Stimulated activated CD8-positive, alpha-beta memory T cell treated with anti-CD3 and anti-CD28 coated beads, Interleukin-4, amount 100 ng/mL, for 1 hour (primary cell): ENCODE data around the gene HEATR3.
"Not testable (repeated sequence)": the region's sequence is repeated elsewhere in the genome, so short reads cannot be mapped to it uniquely, and the experiment has no call there.

Experiments
- DNase-seq, 2 donors: peaks; one replicate each; pipeline ENCODE4 v3.0.0-alpha.2; 2020; ENCODE audit warnings: low read depth in 2 of 2, low spot score in 1 of 2

The HEATR3 gene

GRCh38 chr16:50096791-50097190 is 31.0 kb downstream of the HEATR3 start:
- no peak for DNase-seq

GRCh38 chr16:50099957-50100648 is 34.3 kb downstream of the HEATR3 start:
- no peak for DNase-seq

GRCh38 chr16:50102051-50102746 is 36.4 kb downstream of the HEATR3 start:
- DNase-seq = no peak

GRCh38 chr16:50103764-50104163 is 38.0 kb downstream of the HEATR3 start:
- DNase-seq = no peak

- no peak for DNase-seq
Observed at GRCh38 chr16:50114357-50115129, 48.8 kb downstream of the HEATR3 start.

- no peak for DNase-seq
Observed at GRCh38 chr16:50120711-50121110, 54.9 kb downstream of the HEATR3 start.

GRCh38 chr16:50121278-50121677 is 55.5 kb downstream of the HEATR3 start:
- no peak for DNase-seq

GRCh38 chr16:50121721-50122445 is 56.1 kb downstream of the HEATR3 start:
- DNase-seq = no peak

GRCh38 chr16:50123417-50123816 is 57.6 kb downstream of the HEATR3 start:
- DNase-seq = no peak

GRCh38 chr16:50124769-50125168 is 59.0 kb downstream of the HEATR3 start:
- no peak for DNase-seq

GRCh38 chr16:50126183-50126582 is 60.4 kb downstream of the HEATR3 start:
- no peak for DNase-seq

GRCh38 chr16:50132571-50132970 is 66.8 kb downstream of the HEATR3 start:
- not testable (repeated sequence) for DNase-seq

GRCh38 chr16:50133214-50133613 is 67.4 kb downstream of the HEATR3 start:
- DNase-seq = no peak

GRCh38 chr16:50136399-50136798 is 70.6 kb downstream of the HEATR3 start:
- DNase-seq = no peak

GRCh38 chr16:50137268-50137667 is 71.5 kb downstream of the HEATR3 start:
- DNase-seq = no peak

- no peak for DNase-seq
Observed at GRCh38 chr16:50139580-50139979, 73.8 kb downstream of the HEATR3 start.

- no peak for DNase-seq
Observed at GRCh38 chr16:50144211-50144610, 78.4 kb downstream of the HEATR3 start.

- DNase-seq = no peak
Observed at GRCh38 chr16:50146479-50147435, 81.0 kb downstream of the HEATR3 start.

GRCh38 chr16:50151322-50151721 is 85.6 kb downstream of the HEATR3 start:
- DNase-seq = no peak

GRCh38 chr16:50151756-50152155 is 86.0 kb downstream of the HEATR3 start:
- DNase-seq = no peak
